ENCODE measurements around the gene PUSL1.

GRCh38 chr1:1318777-1319645, 10.6 kb downstream of the PUSL1 start:
- TF ChIP-seq ZNF274 (IDR thresholded peaks at IDR 0.05; ENCODE audit: low read depth, low read length) (no peak), YY1 (IDR thresholded peaks at IDR 0.05; ENCODE audit: insufficient read depth, insufficient read length) (no peak), SUZ12 (IDR thresholded peaks at IDR 0.05; ENCODE audit: extremely low read depth, insufficient read depth, insufficient read length) (no peak)
